22Rv1 (cell line): Measurements from ENCODE around the gene MT1M.

Experiments
- H3K27ac ChIP-seq: fragments of 450-650 bp; 2 replicates; pipeline ENCODE4 v1.5.1; 2017
- CTCF ChIP-seq: fragments of 450-650 bp; IDR thresholded peaks from 2 replicates; pipeline ENCODE4 v1.5.1; 2017; ENCODE audit warnings: mild to moderate bottlenecking
- ZFX ChIP-seq: fragments of 450-650 bp; IDR thresholded peaks from 2 replicates; pipeline ENCODE4 v1.6.1; 2017; ENCODE audit warnings: antibody characterized with exemption, borderline replicate concordance

Gene MT1M

GRCh38 chr16:56609463-56609921, 23.0 kb upstream of the MT1M start:
- no peak for TF ChIP-seq ZFX
- no peak for TF ChIP-seq CTCF
- H3K27ac ChIP-seq = peak overlapping the region; percentile 68

- no peak for TF ChIP-seq ZFX
- TF ChIP-seq CTCF = no peak
- H3K27ac ChIP-seq = peak overlapping the region; percentile 68
Measured at GRCh38 chr16:56610017-56610608, 22.3 kb upstream of the MT1M start.

GRCh38 chr16:56610609-56611111, 21.8 kb upstream of the MT1M start:
- peak overlapping the region; percentile 68 for H3K27ac ChIP-seq
- TF ChIP-seq ZFX = no peak
- no peak for TF ChIP-seq CTCF

- no peak overlapping the region for H3K27ac ChIP-seq
Measured at GRCh38 chr16:56611281-56611833, 21.1 kb upstream of the MT1M start.

GRCh38 chr16:56613706-56614105, 18.8 kb upstream of the MT1M start:
- TF ChIP-seq CTCF (no peak), ZFX (no peak)
- H3K27ac ChIP-seq = no peak overlapping the region

More at GRCh38 chr16:56611281-56611833, 21.1 kb upstream of the MT1M start:
- TF ChIP-seq ZFX (no peak), CTCF (no peak)

GRCh38 chr16:56614549-56614991, 17.9 kb upstream of the MT1M start:
- no peak overlapping the region for H3K27ac ChIP-seq
- TF ChIP-seq CTCF = no peak
- TF ChIP-seq ZFX = no peak

GRCh38 chr16:56615353-56615752, 17.1 kb upstream of the MT1M start:
- H3K27ac ChIP-seq = no peak overlapping the region
- TF ChIP-seq ZFX (no peak), CTCF (no peak)
